ENCODE results near the gene ROPN1. TPM values are rescaled to one million over a fixed set of nuclear protein-coding genes. Genes with fewer than 3 reads are reported as not detected.

Gene ROPN1
- total RNA-seq, 3 donors from 2014 or later, result 2.3 to 6.1 TPM; not detected in 1

GRCh38 chr3:123961508-123961856 is 30.4 kb downstream of the ROPN1 start:
- Histone ChIP-seq H3K27ac (peak overlapping the region; percentile 82 to 87), H3K36me3 (no peaks in the 10 kb centered on the region), H3K4me1 (peaks cover 0 to 5% of the 10 kb centered on the region in 2 donors), H3K9me3 (no peaks in the 10 kb centered on the region), H3K27me3 (no peaks in the 10 kb centered on the region), H3K4me3 (peak overlapping the region; percentile 54 to 73 (median 64))
- TF ChIP-seq POLR2A (IDR thresholded peaks at IDR 0.05) (no peak), CTCF (IDR thresholded peaks at IDR 0.05) (no peak), POLR2AphosphoS5 (IDR thresholded peaks at IDR 0.05) (peak in 1 of 3 donors; percentile 0)
- intact Hi-C loops (cut with DNase I; ENCODE audit: low total_unique reads), result no loop called here
- no peak for DNase-seq (ENCODE audit: low spot score in 2 of 2)

- peaks cover 0 to 5% of the 10 kb centered on the region in 2 donors for H3K4me1 ChIP-seq
- peak within 1 kb of the TSS; percentile 82 to 87 for H3K27ac ChIP-seq
- DNase-seq (ENCODE audit: low spot score in 2 of 2), result peak; percentile 74 to 78
- no peaks in the 10 kb centered on the region for H3K27me3 ChIP-seq
- H3K36me3 ChIP-seq, result no peaks in the 10 kb centered on the region
- intact Hi-C loops (cut with DNase I; ENCODE audit: low total_unique reads), result no loop called here
- H3K9me3 ChIP-seq, result no peaks in the 10 kb centered on the region
- TF ChIP-seq POLR2A (IDR thresholded peaks at IDR 0.05), result peak; percentile 18
- TF ChIP-seq POLR2AphosphoS5 (IDR thresholded peaks at IDR 0.05), result peak; percentile 44 to 73 (median 68)
- no peak for TF ChIP-seq CTCF (IDR thresholded peaks at IDR 0.05)
- peak within 1 kb of the TSS; percentile 54 to 73 (median 64) for H3K4me3 ChIP-seq
Measured at GRCh38 chr3:123960781-123961507, 31.0 kb downstream of the ROPN1 start, which contains the start of gene CCDC14. Gene CCDC14, minus strand, starts transcription at chr3:123961229. Its CDS starts 56 bp downstream, at chr3:123961173.

- no peaks in the 10 kb centered on the region for H3K4me1 ChIP-seq
- no peaks in the 10 kb centered on the region for H3K27me3 ChIP-seq
- no peak overlapping the region for H3K4me3 ChIP-seq
- intact Hi-C loops (cut with DNase I; ENCODE audit: low total_unique reads), result no loop called here
- H3K27ac ChIP-seq, result no peak overlapping the region
- no peaks in the 10 kb centered on the region for H3K36me3 ChIP-seq
- TF ChIP-seq POLR2AphosphoS5 (IDR thresholded peaks at IDR 0.05) (no peak), POLR2A (IDR thresholded peaks at IDR 0.05) (no peak), CTCF (IDR thresholded peaks at IDR 0.05) (no peak)
- DNase-seq (ENCODE audit: low spot score in 2 of 2), result no peak
- H3K9me3 ChIP-seq, result no peaks in the 10 kb centered on the region
Measured at GRCh38 chr3:123953735-123954134, 38.2 kb downstream of the ROPN1 start.

- Histone ChIP-seq H3K27ac (no peak overlapping the region), H3K4me1 (no peaks in the 10 kb centered on the region), H3K4me3 (no peak overlapping the region), H3K9me3 (no peaks in the 10 kb centered on the region), H3K27me3 (no peaks in the 10 kb centered on the region), H3K36me3 (no peaks in the 10 kb centered on the region)
- no peak for TF ChIP-seq CTCF (IDR thresholded peaks at IDR 0.05)
- intact Hi-C loops (cut with DNase I; ENCODE audit: low total_unique reads), result no loop called here
- no peak for DNase-seq (ENCODE audit: low spot score in 2 of 2)
Measured at GRCh38 chr3:123952844-123953520, 38.9 kb downstream of the ROPN1 start.

Data from breast epithelium (tissue), 4 donors.